VCaP (cell line): ENCODE data around the gene BSN.

Experiments used
- H3K27ac ChIP-seq: fragments of 450-650 bp; 2 replicates; pipeline ENCODE4 v1.5.1; 2017
- CTCF ChIP-seq: fragments of 450-650 bp; conservative IDR thresholded peaks from 2 replicates; pipeline ENCODE4 v1.5.1; 2017; ENCODE audit warnings: mild to moderate bottlenecking, moderate library complexity

Gene BSN

GRCh38 chr3:49718858-49719213, 164.6 kb downstream of the BSN start:
- TF ChIP-seq CTCF = no peak

DNA sequence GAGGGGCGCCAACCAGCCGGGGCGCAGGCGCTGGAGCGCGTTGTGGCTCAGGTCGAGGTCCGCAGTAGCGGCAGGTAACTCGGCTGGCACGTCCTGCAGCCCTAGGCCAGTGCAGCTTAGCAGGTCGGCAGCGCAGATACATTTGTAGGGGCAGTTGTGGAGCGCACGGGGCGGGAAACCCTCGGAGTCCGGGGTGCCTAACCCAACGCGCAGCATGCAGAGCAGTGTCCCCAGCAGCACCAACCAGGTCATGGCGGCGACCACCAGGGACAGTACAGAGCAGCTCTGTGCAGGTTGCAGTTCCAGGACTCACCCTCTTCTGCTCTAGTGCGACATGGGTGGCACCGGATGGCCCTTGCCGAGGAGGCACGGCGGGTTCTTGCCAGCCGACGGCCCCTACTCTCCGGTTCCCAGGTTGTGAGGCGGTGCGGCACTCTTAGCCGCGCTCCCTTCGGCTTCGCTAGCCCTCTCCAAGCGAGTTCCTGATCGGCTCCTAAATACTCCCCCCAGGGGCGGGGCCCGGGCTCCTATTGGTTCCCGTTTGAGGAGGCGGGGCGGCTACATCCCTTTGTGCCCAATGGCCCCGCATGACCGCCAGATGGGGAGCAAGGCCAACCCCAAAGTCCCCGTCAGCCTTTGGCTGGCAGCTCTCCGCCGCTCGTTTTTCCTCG, 165.1 kb downstream of the BSN start, which contains the start of gene AMIGO3:
Gene AMIGO3 (minus strand): TSS at position 471 of the 671 bp plus-strand sequence. CDS start 219 bp downstream, at position 252.
- peak within 1 kb of the TSS; percentile 52 for H3K27ac ChIP-seq
- peak; percentile 68 for TF ChIP-seq CTCF

More at GRCh38 chr3:49718858-49719213, 164.6 kb downstream of the BSN start:
- peak overlapping the region; percentile 52 for H3K27ac ChIP-seq
